ENCODE results near the gene CRACR2A. TPM values are rescaled to one million over a fixed set of nuclear protein-coding genes. Genes with fewer than 3 reads are reported as not detected.

The CRACR2A gene
- total and polyA plus RNA-seq, 2 donors from 2014 or later, result 0.22 to 6.1 TPM

DNA sequence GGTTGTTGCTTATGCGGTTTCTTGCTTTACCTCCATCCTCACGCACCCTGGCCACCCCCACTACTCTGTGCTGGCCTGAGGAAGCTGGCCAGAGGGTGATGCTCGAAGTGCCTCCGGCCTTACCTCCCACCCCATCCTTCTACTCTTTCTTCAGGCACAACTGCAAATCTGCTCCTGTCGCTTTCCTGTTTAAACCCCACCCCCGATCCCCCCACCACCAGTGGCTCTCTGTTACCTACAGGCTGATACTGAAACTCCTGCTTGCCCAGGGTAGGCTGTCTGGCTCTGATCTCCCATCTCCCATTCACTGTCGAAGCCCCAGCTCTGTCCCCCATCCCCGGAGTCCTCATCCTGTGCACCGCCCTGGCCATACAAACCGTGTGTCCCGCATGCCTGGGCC, 150.4 kb downstream of the CRACR2A start:
- intact Hi-C loops (cut with DNase I), result no loop called here
- FAIRE-seq (no peak), DNase-seq (no peak)
- H3K4me3 ChIP-seq (ENCODE audit: low read length in 3 of 3), result no peak overlapping the region
- H3K27ac ChIP-seq (ENCODE audit: low read depth in 2 of 2, low read length in 2 of 2), result no peak overlapping the region
- no peaks in the 10 kb centered on the region for H3K4me1 ChIP-seq (ENCODE audit: control insufficient read depth in 2 of 3, insufficient read depth in 2 of 3, low read depth in 1 of 3, low read length in 3 of 3)
- no peaks in the 10 kb centered on the region for H3K27me3 ChIP-seq (ENCODE audit: control insufficient read depth, insufficient read depth, low read length)
- no peaks in the 10 kb centered on the region for H3K9me3 ChIP-seq (ENCODE audit: control insufficient read depth in 2 of 3, insufficient read depth in 1 of 3, low read length in 3 of 3)
- no peak overlapping the region for H3K9ac ChIP-seq (ENCODE audit: low read length in 3 of 3)
- TF ChIP-seq, protein P1, sequence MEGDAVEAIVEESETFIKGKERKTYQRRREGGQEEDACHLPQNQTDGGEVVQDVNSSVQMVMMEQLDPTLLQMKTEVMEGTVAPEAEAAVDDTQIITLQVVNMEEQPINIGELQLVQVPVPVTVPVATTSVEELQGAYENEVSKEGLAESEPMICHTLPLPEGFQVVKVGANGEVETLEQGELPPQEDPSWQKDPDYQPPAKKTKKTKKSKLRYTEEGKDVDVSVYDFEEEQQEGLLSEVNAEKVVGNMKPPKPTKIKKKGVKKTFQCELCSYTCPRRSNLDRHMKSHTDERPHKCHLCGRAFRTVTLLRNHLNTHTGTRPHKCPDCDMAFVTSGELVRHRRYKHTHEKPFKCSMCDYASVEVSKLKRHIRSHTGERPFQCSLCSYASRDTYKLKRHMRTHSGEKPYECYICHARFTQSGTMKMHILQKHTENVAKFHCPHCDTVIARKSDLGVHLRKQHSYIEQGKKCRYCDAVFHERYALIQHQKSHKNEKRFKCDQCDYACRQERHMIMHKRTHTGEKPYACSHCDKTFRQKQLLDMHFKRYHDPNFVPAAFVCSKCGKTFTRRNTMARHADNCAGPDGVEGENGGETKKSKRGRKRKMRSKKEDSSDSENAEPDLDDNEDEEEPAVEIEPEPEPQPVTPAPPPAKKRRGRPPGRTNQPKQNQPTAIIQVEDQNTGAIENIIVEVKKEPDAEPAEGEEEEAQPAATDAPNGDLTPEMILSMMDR (IDR thresholded peaks at IDR 0.05; ENCODE audit: borderline replicate concordance, extremely low read depth, insufficient read depth), result no peak
- H3K36me3 ChIP-seq (ENCODE audit: control insufficient read depth in 2 of 3, insufficient read depth in 3 of 3, low read length in 3 of 3), result no peaks in the 10 kb centered on the region

DNA sequence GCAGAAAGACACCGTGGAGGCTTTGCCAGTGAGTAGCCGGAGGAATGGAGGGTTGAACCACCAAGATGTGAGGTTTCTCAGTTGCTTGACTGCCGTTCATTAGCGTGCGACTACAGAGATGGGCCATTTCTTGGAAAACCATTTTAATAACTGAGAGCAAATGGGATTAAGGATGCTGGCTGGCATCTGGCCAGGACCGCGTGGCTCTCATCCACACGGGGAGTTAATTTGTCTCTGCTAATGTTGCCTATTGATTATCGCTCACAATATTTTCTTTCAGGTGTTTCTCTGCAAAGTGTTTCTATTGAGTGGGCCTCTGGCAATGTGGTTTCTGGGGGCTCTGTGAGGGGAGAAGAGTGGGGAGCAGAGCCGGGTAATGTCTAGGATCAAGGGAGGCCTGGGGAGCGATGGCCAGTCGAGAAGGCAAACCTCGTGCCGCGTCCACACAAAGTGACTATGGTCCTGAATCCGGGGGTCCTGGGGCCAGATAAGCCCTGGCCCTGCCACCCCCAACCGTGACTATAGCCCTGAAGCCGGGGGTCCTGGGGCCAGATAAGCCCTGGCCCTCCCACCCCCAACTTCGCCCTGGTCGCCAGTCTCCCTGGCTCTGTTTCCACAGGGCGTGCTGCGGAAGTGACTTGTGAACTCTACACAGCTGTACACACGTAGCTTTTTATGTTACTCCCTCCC, 151.3 kb downstream of the CRACR2A start:
- Histone ChIP-seq H3K4me1 (ENCODE audit: control insufficient read depth in 2 of 3, insufficient read depth in 2 of 3, low read depth in 1 of 3, low read length in 3 of 3) (no peaks in the 10 kb centered on the region), H3K4me3 (ENCODE audit: low read length in 3 of 3) (no peak overlapping the region), H3K27me3 (ENCODE audit: control insufficient read depth, insufficient read depth, low read length) (no peaks in the 10 kb centered on the region), H3K27ac (ENCODE audit: low read depth in 2 of 2, low read length in 2 of 2) (no peak overlapping the region), H3K9me3 (ENCODE audit: control insufficient read depth in 2 of 3, insufficient read depth in 1 of 3, low read length in 3 of 3) (no peaks in the 10 kb centered on the region), H3K36me3 (ENCODE audit: control insufficient read depth in 2 of 3, insufficient read depth in 3 of 3, low read length in 3 of 3) (no peaks in the 10 kb centered on the region), H3K9ac (ENCODE audit: low read length in 3 of 3) (no peak overlapping the region)
- TF ChIP-seq, protein P1 (IDR thresholded peaks at IDR 0.05; ENCODE audit: borderline replicate concordance, extremely low read depth, insufficient read depth), result no peak
- intact Hi-C loops (cut with DNase I), result no loop called here
- DNase-seq (no peak), FAIRE-seq (no peak)

DNA sequence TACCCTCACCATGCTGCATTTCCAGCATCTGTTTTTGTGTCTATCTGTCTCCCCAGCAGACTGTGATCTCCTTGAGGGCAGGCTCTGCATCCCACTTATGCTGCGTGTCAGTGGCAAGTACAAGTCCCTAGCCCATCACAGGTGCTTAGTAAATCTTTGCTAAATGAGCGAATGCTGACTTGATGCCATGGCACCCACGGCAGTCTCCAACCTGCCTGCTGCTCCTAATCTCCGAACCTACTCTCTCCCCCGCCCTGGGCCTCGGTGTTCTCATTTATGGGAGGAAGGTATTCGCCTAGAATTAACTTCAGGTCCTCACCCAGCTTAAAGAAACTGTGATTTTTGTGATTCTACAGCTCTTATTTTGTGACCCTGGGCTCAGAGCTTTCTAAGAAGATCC, 152.0 kb downstream of the CRACR2A start:
- no peak for DNase-seq
- intact Hi-C loops (cut with DNase I), result no loop called here

More for the DNA sequence above, 152.0 kb downstream of the CRACR2A start:
- TF ChIP-seq, protein P1 (IDR thresholded peaks at IDR 0.05; ENCODE audit: borderline replicate concordance, extremely low read depth, insufficient read depth), result no peak
- no peaks in the 10 kb centered on the region for H3K36me3 ChIP-seq (ENCODE audit: control insufficient read depth in 2 of 3, insufficient read depth in 3 of 3, low read length in 3 of 3)
- H3K27ac ChIP-seq (ENCODE audit: low read depth in 2 of 2, low read length in 2 of 2), result no peak overlapping the region
- H3K4me1 ChIP-seq (ENCODE audit: control insufficient read depth in 2 of 3, insufficient read depth in 2 of 3, low read depth in 1 of 3, low read length in 3 of 3), result no peaks in the 10 kb centered on the region
- no peaks in the 10 kb centered on the region for H3K9me3 ChIP-seq (ENCODE audit: control insufficient read depth in 2 of 3, insufficient read depth in 1 of 3, low read length in 3 of 3)
- no peak for FAIRE-seq
- H3K4me3 ChIP-seq (ENCODE audit: low read length in 3 of 3), result no peak overlapping the region
- no peak overlapping the region for H3K9ac ChIP-seq (ENCODE audit: low read length in 3 of 3)
- H3K27me3 ChIP-seq (ENCODE audit: control insufficient read depth, insufficient read depth, low read length), result no peaks in the 10 kb centered on the region
